SHP77 (cell line): ENCODE results near the gene ANKRD60.
A peak's percentile ranks its signal among the peaks of the same experiment; 100 is the strongest.

Experiments used
- DNase-seq, 2 experiments: peaks; one replicate each; lab custom pipeline; 2025; lab: John Stamatoyannopoulos, UW

The ANKRD60 gene

GRCh38 chr20:58223358-58223941, 5.0 kb downstream of the ANKRD60 start:
- no peak for DNase-seq

- DNase-seq: no peak
These were observed 6.0 kb downstream of the ANKRD60 start for GRCh38 chr20:58222446-58222845.

- peak; percentile 50 to 76 for DNase-seq
These were observed 9.1 kb downstream of the ANKRD60 start for GRCh38 chr20:58219342-58219700.

GRCh38 chr20:58218665-58219341, 9.7 kb downstream of the ANKRD60 start:
- no peak for DNase-seq

GRCh38 chr20:58216334-58216733, 12.1 kb downstream of the ANKRD60 start:
- DNase-seq: no peak

- DNase-seq: no peak
These were observed 13.3 kb downstream of the ANKRD60 start for GRCh38 chr20:58215116-58215515.

- DNase-seq: no peak
These were observed 14.1 kb downstream of the ANKRD60 start for GRCh38 chr20:58214310-58214709.

- no peak for DNase-seq
These were observed 14.7 kb downstream of the ANKRD60 start for GRCh38 chr20:58213716-58214115.

- DNase-seq: peak in 1 of 2 experiments; percentile 50
These were observed 15.3 kb downstream of the ANKRD60 start for GRCh38 chr20:58213121-58213520.

- peak in 1 of 2 experiments; percentile 40 for DNase-seq
These were observed 15.8 kb downstream of the ANKRD60 start for GRCh38 chr20:58212636-58213035.

- no peak for DNase-seq
These were observed 18.1 kb downstream of the ANKRD60 start for GRCh38 chr20:58210398-58210747.

- peak; percentile 64 to 77 for DNase-seq
These were observed 18.6 kb downstream of the ANKRD60 start for GRCh38 chr20:58209652-58210397.

GRCh38 chr20:58208944-58209343, 19.5 kb downstream of the ANKRD60 start:
- DNase-seq: no peak

- DNase-seq: no peak
These were observed 22.6 kb downstream of the ANKRD60 start for GRCh38 chr20:58205850-58206249.

GRCh38 chr20:58202044-58202443, 26.4 kb downstream of the ANKRD60 start:
- DNase-seq: no peak

- no peak for DNase-seq
These were observed 26.8 kb downstream of the ANKRD60 start for GRCh38 chr20:58201616-58202015.

- no peak for DNase-seq
These were observed 29.0 kb downstream of the ANKRD60 start for GRCh38 chr20:58199469-58199868.

GRCh38 chr20:58198901-58199355, 29.5 kb downstream of the ANKRD60 start:
- DNase-seq: no peak

- no peak for DNase-seq
These were observed 30.1 kb downstream of the ANKRD60 start for GRCh38 chr20:58198384-58198783.

- no peak for DNase-seq
These were observed 31.3 kb downstream of the ANKRD60 start for GRCh38 chr20:58197185-58197469.

- no peak for DNase-seq
These were observed 31.9 kb downstream of the ANKRD60 start for GRCh38 chr20:58196402-58197184.

- no peak for DNase-seq
These were observed 33.4 kb downstream of the ANKRD60 start for GRCh38 chr20:58195047-58195446.
